ENCODE measurements around the gene RYR2. TPM values are rescaled to one million over a fixed set of nuclear protein-coding genes. Genes with fewer than 3 reads are reported as not detected.

RYR2 gene
- total RNA-seq, 1 donor from 2014 or later: 2.4 TPM

DNA sequence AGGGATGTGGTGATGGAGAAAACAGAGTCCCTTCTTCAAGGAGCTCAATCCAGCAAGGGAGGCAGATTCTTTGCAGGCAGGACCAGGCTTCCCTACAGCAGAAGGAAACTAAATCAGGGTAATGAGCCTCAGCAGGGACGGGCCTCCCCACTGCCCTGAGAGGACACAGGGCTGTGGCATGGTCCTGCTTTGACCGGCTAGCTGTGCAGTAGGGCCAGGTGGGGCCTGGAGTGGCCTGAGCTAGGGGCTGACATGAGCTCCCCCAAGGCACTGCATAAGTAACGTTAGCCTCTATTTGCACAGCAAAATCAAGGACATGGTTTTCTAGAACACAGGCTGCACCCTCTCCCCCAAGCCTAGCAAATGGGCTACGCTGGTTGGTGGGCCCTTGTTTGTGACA lies 162.9 kb downstream of the RYR2 start:
- no peak for DNase-seq

DNA sequence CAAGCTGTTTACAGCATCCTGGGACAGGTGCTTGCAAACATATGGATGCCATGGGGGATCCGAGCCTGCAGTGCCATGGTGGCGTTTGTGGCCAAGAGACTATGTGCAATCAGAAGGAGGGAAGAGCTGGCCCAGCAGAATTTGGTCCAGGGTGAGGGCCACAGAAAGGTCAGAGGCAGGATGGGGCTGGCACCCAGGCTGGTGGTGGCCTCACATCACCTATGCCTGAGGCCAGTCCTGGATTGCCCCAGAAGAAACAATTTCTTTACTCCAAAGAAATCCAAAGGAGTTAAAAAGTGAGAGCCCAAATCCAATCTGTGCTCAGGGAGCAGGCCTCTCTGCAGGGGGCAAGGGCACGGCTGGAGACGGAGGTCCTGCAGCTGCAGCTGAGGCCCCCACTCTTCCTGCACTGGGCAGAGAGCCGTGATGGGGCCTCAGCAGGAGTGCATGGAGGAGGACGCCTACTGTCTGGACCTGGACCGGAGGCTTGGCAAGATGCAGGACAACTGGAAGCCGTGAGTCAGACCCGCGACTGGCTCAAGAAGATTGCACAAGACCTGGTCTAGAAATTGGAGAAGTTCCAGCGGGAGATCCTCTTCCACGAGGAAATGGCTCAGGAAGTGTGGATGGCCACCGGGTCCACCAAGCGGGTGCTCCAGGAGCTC lies 163.5 kb downstream of the RYR2 start:
- peak; percentile 10 for DNase-seq

DNA sequence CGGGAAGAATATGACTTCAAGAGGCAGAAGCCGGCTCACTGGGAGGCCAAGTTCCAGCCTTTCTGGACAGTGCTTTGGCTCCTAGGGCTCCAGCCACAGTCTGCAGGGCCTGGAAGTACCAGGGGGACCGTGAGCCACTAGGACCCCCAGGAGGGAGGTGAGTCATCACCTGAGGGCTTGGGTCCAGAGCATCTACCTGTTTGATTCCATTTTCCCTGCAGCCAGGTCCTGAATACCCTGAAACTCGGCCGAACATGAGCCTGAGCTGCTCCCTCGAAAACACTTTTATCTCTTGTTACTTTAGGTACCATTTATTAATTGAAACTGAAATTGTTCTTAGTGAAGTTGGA lies 164.1 kb downstream of the RYR2 start:
- DNase-seq: no peak

DNA sequence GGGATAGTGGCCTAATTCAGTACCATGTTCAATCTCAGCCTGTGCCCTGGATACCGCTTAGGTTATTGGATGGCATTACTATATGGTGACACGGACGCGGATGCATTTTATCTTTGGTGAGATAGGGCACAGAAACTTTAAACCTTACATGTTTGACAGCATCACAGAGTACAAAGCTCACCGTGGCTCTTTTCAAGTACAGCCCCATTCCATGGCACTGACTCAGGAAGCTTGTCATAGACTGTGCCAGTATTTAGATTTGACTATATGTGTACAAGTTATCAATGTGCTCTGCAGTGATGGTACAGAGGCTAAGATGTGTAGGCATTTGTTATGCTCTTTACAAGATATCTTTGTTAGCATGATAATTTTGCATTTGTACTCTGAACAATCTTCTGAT lies 169.0 kb downstream of the RYR2 start:
- no peak for DNase-seq

DNA sequence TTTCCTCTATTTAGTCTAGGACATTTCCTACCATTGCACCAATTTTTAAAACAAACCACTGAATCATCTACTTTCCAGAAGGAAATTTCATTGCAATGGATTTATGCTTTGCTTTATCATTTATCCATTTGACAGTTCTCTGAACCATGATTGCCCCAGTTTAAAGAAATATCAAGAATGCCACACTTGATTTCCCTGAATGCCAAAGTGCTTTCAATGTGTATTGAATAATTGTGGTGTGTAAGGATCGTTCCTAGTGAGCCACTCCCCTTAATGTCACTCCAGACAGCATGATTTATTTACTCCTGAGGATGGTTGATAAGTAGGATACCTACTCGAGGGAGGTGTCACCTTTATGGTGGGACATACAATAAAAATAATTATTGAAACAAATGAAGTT lies 169.6 kb downstream of the RYR2 start:
- DNase-seq: no peak

DNA sequence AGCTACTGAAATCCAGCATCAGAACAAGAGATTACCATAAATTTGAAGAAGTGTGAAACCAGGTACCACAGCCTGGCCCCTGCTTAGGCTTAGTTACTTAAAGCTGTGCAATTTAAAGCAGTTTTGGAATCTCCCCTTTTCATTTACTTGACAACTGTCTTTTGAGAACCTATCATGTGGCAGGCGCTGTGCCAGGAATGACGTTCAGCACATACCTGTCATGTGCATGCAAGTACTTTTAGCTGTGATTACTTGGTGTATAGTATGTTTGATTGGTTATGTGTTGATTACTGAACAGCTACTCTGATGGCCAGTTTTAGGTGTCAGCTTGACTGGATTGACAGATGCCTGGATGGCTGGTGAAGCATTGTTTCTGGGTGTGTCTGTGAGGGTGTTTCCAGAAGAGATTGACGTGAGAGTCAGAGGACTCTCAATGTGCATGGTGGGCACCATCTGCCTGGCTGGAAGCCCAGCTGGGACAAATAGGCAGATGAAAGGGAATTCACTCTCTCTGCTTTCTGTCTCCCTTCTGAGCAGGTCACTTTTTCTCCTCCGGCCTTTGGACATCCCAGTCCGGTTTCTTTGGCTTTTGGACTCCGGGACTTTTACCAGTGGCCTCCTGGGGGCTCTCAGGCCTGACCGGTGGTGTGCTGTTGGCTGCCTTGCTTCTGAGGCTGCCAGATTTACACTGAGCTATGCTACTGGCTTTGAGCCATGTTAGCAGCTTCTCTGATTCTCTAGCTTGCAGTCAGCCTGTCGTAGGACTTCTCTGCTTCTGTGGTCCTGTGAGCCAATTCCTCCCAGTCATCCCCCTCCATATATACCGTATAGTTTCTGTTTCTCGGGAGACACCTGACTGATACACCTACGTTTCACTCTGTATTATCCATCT lies 178.0 kb downstream of the RYR2 start:
- peak; percentile 85 for DNase-seq

DNA sequence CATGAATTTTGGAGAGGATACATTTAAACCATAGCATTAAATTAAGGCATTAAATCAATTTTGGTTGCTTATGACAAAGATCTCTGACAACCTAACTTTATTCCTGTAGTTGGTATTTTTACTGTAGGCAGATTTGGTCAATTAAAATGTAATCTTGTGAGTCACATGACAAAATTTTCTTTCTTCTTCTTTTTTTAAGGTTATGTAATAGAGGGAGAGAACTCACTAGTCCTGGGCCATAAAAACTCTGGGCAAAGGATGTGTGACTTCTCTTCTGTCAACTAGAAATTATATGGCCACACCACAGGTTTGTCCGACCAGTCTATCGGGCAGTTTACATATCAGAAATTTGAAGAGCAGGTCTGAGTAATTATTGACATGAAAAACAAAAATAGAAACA lies 181.4 kb downstream of the RYR2 start:
- DNase-seq: no peak

DNA sequence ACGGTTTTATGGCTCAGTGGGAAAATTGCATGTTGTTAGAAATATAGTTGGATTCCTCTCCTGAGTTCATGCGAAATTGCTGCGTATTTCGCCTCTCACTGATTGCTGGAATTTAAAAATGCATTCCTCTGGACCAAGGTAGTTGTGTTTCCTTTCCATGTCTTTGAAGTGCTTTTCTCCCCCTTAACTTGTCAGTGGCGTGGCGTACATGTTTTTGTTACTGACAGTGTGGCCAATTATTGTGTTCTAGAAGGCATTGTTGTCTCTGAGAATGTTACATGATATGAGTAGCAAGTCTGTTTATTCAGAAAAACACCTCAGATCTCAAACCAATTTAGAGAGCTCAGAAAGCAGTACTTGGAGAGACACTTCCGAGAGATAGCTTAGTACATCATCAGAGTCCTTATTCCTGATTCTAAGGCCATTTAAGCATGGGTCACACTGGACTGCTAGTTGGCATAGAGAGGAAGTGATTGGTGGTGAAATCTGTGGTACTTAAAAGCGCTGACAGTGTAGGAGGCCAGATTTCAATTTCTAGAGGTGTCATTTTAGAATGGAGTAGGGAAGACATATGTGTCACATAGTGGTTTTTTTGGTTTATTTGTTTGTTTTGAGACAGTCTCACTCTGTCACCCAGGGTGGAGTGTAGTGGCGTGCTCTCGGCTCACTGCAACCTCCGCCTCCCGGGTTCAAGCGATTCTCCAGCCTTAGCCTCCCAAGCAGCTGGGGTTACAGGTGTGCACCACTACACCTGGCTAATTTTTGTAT lies 184.4 kb downstream of the RYR2 start:
- DNase-seq: peak; percentile 43

DNA sequence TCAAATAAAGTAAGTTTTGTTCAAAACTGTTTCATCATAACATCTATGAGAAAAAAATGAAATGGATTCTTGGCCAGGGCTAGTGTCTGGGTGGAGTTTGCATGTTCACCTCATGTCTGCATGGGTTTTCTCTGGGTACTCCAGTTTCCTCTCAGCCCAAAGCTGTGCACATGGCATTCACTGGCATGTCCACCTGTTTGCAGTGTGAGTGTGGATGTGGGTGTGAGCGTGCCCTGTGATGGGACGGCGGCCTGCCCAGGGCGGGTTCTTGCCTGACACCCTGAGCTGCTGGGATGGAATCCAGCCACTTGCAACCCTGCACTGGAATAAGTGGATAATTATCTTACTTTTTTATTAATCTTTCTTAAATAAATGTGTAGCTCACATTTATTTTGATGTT lies 185.5 kb downstream of the RYR2 start:
- DNase-seq: peak; percentile 52

DNA sequence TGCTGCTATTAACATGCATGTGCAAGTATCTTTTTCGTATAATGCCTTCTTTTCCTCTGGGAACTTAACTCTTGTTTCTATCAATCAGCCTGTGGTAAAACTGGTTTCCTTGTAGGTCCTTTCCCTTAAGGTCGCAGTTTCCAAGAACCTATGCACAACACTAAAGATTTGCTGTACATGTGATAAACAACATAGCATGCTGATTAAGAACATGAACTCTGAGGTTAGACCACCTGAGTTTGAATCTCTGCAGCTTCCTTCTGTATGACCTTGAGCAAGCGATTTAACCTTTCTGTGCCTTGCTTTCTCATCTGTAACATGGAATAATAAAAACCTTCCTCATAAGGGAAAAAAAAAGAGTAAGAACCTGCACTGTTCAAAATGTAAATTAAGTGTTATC lies 186.4 kb downstream of the RYR2 start:
- no peak for DNase-seq

DNA sequence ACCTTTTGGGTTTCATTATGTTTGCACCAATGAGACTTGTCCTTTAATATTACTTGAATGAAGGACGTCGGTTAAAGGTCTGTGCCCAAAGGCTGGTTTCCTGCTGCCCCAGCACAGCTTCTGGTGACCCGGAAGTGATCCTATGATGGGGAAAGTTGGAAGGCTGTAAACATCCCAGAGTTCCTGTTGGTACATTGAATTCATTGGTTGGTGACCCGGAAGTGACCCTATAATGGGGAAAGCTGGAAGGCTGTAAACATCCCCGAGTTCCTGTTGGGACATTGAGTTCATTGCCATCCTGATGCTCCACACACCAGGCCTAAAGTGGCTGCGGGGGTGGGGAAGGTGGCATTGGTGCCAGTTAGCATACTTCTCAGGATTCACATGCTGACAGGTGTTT lies 187.3 kb downstream of the RYR2 start:
- no peak for DNase-seq

DNA sequence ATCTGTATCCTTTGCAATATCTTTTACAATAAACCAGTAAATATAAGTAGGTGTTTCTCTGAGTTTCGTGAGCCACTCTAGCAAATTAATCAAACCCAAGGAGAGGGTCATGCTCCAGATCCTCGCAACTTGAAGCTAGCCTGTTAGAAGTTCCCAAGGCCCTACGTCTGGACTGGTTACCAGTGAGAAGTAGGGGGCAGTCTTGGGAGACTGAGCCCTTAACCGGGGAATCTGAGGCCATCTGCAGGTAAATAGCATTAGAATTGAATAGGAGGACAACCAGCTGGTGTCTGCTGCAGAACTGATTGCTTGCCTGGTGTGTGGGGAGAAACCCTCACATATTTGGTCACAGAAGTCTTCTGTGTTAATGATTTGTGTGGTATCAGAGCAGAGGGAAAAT lies 190.5 kb downstream of the RYR2 start:
- no peak for DNase-seq

DNA sequence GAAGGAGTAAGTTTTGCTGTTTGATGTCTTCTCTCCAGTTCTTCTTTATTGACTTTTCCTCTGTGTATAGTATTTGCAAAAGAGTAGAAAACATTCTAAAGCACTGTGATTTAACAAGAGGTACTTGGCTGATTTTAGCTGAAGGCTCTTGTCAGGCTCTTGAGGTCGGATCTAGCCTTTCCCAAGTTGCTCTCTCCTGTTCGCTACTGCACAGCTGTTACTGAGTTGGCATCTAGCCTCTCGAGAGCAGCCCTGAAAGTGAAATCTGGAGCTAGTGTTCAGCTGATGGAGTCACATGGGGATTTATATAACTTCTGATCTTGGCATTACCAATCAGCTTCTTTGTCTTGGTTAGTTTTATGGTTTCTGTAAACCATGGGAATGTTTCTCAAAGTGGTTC lies 193.1 kb downstream of the RYR2 start:
- DNase-seq: peak; percentile 92

DNA sequence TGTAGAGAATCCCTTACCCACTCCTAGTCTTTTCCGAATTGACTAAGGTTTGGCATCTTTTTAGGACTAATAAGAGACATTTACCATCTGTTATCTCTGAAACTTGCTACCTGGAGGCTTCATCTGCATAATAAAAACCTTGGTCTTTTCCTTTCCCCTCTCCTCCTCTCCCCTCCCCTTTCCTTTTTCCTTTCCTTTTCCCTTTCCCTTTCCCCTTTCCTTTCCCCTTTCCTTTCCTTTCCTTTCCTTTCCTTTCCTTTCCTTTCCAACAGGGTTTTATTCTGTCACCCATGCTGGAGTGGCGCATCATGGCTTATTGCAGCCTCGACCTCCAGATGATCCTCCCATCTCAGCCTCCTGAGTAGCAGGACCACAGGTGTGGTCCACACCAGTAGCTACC lies 195.7 kb downstream of the RYR2 start:
- DNase-seq: no peak

DNA sequence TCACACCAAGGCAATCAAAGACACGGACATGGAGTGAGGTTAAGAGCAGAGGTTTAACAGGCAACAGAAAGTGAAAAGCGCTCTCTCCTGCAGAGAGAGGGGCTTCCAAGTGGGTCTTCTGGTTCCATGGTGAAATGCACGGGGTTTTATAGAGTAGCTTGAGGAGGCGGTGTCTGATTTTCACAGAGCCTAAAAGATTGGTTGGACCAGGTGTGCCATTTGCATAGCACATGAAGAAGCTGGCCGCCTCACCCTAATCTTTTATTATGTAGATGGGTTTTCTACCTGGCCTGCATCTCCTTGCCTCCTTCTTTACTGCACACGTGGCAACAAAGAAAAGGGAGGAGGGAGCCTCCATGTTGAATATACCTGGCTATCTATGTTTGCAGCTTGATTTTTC lies 197.3 kb downstream of the RYR2 start:
- no peak for DNase-seq

DNA sequence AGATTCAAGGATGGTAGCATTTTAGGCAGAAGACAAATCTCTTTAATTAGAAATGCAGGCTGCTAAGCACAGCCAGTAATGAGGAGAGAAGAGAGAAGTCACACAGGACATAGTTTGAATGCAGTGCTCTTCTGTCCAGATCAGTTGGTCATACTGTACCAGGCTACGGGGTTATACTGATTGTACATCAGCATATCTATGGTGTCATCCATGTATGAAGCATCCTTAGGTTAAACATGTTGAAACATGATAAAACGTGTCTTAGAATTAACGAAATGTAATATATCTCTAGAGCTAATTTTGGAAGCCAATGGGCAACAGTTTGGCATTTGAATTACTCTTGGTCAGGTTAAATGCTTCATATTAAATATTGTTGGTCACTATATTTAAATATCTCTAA lies 199.1 kb downstream of the RYR2 start:
- DNase-seq: no peak

DNA sequence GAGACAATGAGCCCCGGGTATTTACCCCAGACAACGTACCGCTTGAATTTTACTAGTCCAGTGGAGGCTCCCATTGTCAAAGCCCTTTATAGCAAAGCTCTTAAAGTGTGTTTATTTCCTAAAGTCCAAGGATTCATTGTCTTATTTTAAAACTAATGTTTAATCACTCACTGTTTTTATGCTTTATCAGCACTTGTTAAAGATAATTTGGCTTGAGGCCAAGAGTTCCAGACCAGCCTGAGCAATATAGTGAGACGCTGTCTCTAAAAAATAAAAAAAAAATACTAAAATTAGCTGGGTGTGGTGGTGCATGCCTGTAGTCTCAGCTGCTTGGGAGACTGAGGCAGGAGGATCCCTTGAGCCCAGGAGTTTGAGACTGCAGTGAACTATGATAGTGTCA lies 202.8 kb downstream of the RYR2 start:
- no peak for DNase-seq

DNA sequence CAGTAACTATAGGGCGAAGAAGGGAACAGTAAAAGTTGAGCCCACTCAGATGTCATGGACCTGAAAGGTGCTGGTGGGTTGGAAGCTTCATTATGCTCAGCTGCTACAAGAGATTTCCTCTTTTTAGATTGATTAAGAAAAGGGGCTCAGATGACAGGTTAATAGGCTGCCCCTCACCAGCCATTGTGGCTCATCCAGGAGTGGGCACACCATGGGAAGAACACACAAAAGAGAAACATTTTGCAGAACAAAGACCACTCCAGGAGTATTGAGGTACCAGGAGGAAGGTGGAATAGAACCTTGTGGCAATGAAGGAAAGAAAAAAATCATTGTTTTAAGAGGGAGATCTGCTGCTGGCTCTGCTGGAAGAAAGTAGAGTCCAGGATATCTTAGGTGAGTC lies 205.5 kb downstream of the RYR2 start:
- no peak for DNase-seq

DNA sequence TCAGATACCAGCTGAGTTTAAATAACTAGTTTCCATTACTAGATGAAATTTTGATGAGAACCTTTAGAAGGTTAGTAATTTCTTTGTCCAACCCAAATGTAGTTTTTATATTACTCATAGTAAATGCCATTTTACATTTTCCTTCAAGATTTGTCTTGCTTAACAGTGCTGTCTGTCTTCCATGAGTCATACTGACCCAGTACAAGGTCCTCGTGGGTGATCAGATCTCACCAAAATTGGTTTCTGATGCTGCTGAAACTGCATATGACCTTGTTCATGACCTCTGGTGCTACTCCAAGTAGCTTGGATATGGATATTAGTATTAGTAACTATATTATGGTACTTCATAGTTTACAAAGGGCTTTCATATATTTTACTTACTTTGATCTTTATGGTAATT lies 207.1 kb downstream of the RYR2 start:
- no peak for DNase-seq

DNA sequence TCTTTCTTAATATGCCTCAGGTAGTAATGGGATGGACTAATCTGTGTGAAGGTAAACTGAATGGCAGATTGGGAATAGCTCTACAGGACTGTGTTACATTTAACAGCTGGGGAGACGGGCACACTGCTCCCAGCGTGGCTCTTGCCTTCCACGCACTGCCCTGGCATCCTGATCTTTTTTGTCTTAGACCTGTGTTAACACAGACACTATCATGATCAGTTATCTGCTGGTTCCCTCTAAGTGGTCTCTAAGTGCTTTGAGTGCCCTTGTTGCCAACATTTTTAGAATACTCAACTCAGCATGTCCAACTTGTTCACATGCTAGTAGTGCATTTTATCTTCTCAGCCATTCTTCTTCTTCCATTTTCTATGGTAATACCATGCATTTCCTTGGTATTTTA lies 208.1 kb downstream of the RYR2 start:
- DNase-seq: no peak

DNA sequence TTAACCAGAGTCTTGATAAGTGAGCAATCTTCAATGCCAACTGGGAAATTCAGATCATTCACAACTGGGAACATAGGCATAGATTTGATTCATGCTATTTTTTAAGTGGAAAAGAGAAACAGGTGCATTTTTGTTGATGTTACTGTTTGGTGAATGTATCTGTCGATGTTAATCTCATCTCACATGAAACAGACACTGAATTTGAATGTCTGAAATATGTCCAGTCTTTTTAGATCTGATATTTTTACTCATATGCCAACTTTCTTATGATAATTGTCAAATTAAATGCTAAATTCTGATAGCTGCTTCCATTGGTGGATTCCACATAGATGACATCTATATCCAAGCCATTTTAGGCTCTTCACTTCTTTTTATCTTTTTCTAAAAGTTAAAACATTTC lies 213.1 kb downstream of the RYR2 start:
- DNase-seq: no peak

DNA sequence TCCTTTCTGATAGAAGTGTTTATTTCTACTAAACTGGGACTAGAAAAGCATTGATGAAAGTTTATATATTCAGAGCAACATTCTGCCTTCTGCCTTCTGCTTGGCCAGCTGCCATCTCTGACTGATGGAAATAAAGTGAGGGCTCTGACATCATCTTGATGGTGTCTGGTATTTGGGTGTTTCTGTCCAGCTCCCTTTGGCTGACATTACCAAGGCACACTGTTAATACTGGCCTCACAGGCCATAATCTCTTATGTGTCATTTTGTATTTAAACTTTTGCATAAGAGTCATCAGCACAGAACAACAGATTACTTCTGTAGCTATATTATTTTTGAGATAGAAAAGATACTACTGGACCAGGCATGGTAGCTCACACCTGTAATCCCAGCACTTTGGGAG lies 216.9 kb downstream of the RYR2 start:
- DNase-seq: peak; percentile 72

DNA sequence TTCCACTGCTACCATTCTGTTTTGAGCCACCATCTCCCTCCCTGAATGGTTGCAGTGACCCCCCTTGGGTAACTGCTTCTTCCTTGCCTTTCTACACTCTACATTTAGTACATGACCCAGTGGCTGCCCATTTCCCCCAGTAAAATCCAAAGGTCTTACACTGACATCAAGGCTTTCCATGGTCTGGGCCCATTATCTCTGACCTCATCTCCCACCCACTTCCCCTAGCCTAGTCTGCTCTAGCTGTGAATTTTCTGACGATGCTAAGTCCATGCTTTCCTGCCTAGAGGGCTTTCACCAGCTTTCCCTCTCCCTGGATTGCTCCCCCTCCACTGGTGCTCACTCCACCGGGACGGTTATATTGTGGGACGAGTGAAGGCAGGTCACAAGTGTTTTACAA lies 219.2 kb downstream of the RYR2 start:
- DNase-seq: no peak

Measured in tongue (tissue), 2 donors.